Fibroblast of peridontal ligament (primary cell): ENCODE data around the gene OSBPL5.

Source experiments
- DNase-seq: peaks from one replicate; pipeline ENCODE4 v3.0.0-alpha.2; 2010; ENCODE audit errors: extremely low read depth

OSBPL5 gene

GRCh38 chr11:3165152-3165705 lies at the start of gene OSBPL5:
Gene OSBPL5, minus strand, starts transcription at chr11:3165310. Its CDS starts 36,162 bp downstream, at chr11:3129148.
- peak; percentile 43 for DNase-seq

DNA sequence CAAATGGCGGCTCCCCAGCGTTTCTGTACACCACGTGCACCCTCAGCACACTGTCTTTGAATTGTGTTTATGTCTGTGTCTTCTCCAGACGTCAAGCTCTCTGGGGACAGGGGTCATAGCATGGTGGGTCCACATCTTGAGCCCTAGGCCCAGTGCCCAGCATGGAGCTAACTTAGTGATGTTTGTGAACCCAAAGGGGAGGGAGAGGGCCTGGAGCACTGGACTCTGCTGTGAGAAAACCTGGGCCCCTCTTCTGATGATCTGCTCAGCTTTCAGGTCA lies 49.2 kb upstream of the OSBPL5 start:
- DNase-seq = no peak

DNA sequence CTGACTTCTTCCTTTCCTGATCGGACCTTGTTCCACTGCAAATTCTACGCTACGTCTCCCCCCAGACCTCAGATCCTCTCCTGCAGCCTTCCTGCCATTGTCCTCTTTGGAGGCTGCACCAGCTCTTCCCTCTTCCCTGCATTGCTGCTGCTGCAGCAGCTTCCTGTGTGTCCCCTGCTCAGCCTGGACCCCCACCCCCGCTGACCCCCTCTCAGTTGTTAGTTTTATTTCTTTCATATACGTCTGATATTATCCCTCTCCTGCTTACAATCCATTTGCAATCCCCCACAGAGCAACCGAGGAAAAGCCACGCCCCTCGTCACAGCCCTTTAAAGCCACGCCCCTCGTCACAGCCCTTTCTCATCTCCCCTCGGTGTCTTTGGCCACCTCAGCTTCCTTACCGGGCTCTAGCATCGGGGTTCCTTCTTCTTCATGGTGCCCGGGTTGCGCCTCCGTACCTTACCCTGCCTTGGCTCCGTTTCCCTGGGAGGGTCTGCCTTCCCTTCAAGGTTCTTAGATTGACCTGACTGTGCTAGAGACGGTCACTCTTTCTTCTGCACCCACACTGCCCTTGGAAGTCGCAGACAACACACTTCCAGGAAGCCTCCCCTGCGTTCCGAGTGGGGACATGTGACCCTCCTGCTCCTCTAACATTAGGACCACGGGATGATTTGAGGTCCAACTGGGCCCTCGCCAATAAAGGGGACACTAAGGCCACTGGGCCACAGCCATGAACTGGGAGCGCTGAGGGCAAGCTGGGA lies 48.7 kb upstream of the OSBPL5 start:
- DNase-seq = no peak

GRCh38 chr11:3208272-3208671 lies 43.2 kb upstream of the OSBPL5 start:
- DNase-seq = no peak

GRCh38 chr11:3207526-3208189 lies 42.5 kb upstream of the OSBPL5 start:
- no peak for DNase-seq

DNA sequence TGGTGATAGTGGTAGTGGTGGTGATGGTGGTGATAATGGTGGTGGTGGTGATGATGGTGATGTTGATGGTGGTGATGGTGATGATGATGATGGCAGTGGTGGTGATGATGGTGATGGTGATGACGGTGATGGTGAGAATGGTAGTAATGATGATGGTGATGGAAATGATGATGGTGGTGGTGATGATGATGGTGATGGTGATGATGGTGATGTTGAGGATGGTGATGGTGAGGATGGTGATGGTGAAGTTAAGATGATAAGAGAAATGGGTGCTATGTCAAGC lies 41.8 kb upstream of the OSBPL5 start:
- no peak for DNase-seq

DNA sequence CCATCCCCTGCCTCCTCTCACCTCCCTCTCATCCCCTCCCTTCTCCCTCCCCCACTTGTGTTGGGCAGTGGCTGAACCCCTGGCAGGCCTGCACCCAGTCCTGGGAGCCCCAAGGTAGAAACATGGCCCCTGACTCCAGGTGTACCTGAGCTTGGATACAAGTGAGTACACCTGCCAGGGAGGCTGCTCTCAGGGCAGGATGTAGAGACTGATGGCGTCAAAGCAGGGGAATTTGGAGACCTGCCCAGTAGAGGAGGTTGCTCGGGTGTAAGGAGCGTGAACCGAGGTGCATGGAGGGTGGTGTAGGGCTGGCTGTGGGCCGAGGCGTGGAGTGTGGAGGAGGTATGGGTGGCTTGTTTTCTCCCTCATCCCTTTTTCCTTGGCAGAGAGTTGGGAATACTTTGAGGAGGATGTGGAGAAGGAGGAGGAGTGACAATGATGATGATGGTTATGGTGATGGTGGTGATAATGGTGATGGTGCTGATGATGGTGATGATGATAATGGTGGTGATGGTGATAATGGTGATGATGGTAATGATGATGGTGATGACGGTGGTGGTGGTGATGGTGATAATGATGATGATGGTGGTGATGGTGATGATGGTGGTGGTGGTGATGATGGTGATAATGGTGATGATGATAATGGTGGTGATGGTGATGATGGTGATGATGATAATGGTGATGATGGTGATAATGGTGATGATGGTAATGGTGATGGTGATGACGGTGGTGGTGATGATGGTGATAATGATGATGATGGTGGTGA lies 41.2 kb upstream of the OSBPL5 start:
- DNase-seq = no peak

GRCh38 chr11:3205261-3206155 lies 40.4 kb upstream of the OSBPL5 start:
- peak; percentile 6 for DNase-seq

- DNase-seq = no peak
Measured at GRCh38 chr11:3204141-3205015, 39.3 kb upstream of the OSBPL5 start.

DNA sequence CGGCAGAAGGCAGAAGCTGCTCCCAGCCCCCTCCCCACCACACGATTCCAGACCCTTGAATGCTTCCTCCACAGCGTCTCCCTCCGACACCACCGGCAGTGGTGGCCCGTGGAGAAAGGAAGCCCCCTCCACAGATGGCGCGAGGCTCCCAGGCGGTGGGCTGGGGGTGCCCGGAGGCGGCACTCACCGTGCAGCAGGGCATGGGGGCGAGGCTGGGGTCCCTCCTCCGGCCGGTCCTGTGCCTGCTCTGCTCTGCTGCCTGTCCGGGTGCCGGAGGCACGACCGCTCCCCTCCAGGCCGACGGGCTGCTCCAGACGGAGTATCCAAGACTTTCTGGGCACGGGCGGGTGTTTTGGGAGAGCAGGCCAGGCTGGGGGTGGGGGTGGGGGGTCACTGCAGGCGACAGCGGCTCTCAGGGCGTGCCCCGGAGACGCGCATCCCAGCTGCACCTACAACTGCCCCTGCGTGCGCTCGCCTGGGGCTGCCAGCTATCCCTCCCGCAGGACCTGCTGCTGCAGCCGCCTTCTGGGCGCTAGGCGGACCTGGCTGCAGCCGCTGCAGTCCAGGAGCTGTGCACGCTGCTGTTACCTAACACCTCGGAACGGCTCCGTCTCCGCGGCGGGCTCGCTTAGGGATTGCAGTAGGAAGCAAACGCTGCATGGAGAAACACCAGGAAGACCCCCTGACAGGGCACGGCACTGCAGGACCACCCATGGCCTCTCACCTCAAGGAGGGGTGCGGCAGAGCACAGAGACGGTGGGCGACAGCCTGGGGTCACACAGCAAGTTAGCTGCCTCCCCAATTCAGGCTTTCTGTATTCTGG lies 38.3 kb upstream of the OSBPL5 start:
- DNase-seq = no peak

DNA sequence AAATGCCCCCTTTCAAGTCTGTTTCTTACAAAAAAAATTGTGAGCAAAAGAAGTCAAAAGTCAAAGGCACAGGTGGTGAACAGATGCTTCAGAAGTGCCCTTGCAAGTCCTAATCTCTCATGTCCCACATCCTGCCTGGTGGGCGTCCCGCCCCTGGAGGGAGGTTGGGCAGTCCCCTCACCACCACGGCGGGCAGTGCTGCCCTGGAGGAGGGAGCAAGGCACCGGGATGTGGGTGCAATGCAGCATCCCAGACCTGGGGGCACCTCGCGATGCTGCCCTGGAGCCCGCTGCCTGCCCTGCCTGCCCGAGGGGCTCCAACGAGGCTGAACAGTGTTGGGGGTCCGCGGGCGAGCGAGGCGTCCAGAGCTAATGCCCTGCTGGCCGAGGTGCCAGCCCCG lies 37.6 kb upstream of the OSBPL5 start:
- no peak for DNase-seq

DNA sequence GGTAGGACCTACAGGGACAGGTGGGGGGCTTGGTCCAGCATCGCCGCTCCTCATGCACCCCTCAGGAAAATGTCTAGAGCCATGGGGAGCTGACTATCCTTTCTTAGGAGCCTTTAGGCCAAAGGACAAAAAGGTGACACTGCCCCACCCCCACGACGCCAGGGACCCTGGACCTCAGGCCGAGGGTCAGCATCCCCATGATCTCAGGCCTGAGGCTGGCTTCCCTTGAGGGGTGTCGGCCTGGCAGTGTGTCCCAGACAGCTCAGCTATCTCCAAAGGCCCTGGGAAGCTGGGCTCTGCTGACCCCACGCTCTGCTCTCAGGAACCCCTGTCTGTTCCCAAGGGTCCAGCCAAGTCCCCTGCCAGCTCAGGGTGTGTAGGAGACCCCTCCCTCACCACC lies 37.2 kb upstream of the OSBPL5 start:
- no peak for DNase-seq

- DNase-seq = no peak
Measured at GRCh38 chr11:3201677-3202181, 36.6 kb upstream of the OSBPL5 start.

- no peak for DNase-seq
Measured at GRCh38 chr11:3201112-3201581, 36.0 kb upstream of the OSBPL5 start.

DNA sequence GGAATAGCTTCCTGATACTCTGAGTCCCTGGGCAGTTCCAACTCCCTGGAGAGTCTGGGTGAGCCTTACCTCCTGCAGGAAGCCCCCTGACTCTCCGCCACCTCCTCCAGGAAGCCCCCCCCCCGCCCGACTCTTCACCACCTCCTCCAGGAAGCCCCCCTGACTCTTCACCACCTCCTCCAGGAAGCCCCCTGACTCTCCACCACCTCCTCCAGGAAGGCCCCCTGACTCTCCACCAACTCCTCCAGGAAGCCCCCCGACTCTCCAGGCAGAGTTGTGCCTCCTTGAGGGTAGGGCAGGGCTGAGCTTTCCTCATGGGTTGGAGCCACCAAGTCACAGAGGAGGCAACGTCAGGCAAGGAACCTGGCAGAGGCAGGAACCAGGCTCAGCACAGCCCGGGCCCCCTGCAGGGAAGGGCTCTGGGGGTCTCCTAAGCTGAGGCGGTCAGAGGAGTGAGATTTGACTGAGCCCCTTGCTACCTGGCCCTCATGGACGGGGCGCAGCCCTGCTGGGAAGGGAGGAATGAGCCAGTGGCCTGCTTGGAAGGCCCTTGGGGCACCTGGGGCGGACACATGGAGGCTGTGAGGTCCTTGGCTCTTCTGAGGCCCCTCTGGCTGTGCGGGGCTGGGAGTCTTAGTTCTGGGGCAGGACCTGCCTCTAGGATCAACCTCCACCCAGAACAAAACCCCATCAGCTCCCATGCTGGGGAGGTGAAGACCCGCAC lies 35.4 kb upstream of the OSBPL5 start:
- no peak for DNase-seq

DNA sequence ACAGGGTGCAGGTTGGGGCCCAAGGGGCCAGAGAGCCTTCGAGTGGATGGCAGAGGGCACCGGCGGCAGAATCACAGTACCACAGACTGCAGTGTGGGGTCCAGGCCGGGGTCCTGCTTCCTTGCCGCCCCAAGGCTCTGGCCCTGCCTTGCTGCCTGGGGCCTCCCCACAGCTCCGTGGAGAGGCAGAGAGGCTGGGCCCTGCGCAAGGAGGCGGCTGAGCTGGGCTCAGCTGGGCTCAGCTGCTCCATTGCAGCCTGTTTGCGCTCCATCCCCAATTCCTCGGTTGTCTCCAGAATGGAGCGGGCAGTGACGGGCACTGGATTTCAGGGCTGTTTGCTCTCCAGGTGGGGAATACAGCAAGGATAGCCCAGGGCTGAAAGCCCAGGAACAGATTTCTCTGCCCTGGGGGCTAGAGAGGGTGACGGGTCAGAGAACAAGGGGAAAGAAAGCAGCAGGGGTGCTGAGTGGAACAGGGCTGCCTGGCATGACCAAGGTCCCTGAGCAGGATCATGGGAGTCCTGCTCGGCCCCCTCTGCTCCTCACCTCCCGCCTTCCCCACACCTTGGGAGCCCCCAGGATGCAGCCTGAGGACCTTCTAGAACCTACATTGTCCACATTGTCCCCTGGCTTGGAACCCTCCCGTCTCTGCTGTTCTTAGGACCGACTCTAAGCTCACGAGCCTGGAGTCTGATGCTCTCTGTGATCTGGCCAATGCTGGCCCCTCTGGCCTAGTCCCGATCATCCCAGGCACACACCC lies 34.6 kb upstream of the OSBPL5 start:
- DNase-seq = no peak

DNA sequence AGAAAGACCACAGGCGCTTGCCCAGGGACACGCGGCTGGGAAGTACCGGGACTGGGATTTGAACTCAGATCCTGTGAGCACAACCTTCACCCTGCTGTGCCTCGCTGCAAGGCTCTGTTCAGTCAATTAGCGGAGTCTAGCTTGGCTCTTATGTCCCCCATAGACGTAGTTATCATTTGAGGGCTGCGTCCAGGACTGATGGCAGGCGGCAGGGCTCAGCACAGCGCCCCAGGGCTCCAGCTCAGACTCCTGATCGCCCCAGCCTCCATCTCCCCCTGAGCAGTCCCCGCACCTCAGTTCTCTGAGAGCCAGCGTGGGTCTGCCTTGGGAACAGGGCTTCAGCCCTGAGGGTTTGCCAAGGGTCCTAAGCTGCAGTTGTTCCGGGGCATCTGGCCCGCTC lies 33.7 kb upstream of the OSBPL5 start:
- DNase-seq = no peak

GRCh38 chr11:3197878-3198528 lies 32.9 kb upstream of the OSBPL5 start:
- DNase-seq = no peak
